Stimulated activated CD8-positive, alpha-beta memory T cell treated with anti-CD3 and anti-CD28 coated beads, Interleukin-15, amount 100 ng/mL, for 4 hours (primary cell): ENCODE data around the gene ATP1A1.

Source experiments
- DNase-seq, 2 donors: peaks; one replicate each; pipeline ENCODE4 v3.0.0-alpha.2; 2020; ENCODE audit warnings: low read depth in 2 of 2

ATP1A1 gene

DNA sequence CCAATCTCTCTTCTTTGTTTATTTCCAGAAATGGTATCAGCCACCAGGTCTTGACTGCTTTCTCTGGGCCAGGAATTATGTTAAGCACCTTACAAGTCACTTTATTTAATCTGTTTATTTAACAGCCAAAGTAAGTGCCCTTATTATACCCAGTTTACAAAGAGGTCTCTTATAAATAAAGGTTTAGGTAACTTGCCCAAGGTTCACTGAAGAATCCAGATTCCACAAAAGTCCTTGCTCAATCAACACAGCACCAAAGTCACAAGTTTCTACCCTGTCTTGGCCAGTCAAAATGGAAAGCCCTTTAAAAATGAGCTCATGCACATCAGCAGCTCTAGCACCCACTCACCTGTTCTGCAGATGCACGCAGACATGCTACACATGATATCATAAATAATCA lies 28.0 kb upstream of the ATP1A1 start:
- DNase-seq, result no peak

- no peak for DNase-seq
Measured at GRCh38 chr1:116345843-116346242, 27.2 kb upstream of the ATP1A1 start.

GRCh38 chr1:116346943-116347673 lies 25.9 kb upstream of the ATP1A1 start:
- DNase-seq, result no peak

DNA sequence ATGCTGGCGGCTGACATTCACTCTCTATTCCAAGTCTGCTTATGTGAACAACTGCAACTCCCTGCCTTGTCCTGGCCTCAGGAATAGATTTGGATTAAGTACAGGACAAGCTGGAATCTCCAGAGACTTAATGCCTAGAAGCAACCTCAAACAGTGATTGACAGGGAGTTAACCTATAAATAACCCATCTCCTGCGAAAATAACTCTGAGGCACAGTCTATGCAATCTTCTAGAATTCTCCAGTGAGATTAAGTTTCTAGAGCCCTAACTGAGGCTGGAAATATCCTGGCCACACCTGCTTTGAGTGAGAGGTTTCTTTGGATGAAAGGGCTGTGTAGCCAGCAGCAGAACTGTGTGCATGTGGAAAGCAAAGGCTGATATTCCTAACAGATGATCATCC lies 25.3 kb upstream of the ATP1A1 start:
- no peak for DNase-seq

GRCh38 chr1:116350097-116350645 lies 22.9 kb upstream of the ATP1A1 start:
- no peak for DNase-seq

GRCh38 chr1:116351914-116352313 lies 21.1 kb upstream of the ATP1A1 start:
- DNase-seq, result no peak

DNA sequence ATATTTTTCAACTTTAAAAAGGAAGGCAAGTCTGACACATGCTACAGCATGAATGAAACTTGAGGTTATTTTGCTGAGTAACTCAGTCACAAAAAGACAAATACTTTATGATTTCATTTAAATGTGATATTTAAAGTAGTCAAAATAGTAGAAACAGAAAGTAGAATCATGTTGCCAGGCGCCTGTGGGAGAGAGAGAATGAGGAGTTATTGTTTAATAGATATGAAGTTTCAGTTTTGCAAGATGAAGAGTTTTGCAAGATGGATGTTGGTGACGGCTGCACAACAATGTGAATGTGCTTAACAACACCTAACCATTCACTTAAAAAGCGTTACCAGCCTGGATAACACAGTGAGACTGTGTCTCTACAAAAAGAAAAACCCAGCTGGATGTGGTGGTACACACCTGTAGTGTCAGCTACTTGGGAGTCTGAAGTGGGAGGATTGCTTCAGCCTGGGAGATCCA lies 20.7 kb upstream of the ATP1A1 start:
- no peak for DNase-seq

- DNase-seq, result no peak
Measured at GRCh38 chr1:116353155-116353554, 19.9 kb upstream of the ATP1A1 start.

DNA sequence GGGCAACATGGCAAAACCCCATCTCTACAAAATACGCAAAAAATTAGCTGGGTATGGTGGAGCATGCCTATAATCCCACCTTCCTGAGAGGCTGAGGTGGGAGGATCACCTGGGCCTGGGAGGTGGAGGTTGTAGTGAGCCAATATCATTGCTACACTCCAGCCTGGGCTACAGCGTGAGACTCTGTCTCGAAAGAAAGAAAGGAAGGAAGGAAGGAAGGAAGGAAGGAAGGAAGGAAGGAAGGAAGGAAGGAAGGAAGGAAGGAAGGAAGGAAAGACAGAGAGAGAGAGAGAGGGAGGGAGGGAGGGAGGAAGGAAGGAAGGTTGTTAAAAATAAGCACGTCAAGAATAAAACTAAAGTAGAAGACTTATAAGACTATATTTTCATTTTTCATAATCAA lies 17.0 kb upstream of the ATP1A1 start:
- no peak for DNase-seq

DNA sequence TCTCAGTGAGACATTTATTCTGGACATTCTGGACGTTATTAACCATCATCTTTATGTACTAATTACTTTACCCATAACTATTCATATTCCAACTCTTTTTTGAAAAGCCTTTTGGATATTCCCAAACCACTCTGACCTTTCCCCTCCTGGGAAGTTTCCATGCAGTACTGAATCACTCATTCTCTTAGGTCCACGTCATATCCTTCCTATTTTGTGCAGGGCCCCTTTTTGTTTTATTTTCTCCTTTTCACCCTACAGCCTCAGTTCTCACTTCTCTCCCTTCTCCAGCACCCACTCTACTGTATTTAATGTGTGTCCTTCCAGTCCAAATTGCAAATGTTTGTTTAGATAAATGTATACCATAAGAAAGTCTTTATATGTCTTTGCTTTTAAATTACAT lies 16.4 kb upstream of the ATP1A1 start:
- DNase-seq, result no peak

DNA sequence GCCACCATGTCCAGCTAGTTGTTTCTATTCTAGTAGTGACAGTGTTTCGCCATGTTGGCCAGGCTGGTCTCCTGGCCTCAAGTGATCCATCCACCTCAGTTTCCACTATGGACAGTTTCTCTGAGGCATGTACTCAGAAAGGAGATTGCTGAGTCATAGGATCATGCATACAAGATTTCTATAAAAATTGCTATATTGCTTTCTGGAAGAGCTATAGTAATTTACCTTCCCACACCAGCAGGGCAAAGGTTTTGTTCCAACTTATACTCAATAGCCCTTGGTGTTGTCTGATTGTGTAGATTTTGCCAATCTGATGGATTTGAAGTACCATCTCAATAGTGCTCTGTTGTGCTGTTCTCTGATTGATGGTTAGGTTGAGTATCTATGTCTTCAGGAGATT lies 15.6 kb upstream of the ATP1A1 start:
- no peak for DNase-seq

DNA sequence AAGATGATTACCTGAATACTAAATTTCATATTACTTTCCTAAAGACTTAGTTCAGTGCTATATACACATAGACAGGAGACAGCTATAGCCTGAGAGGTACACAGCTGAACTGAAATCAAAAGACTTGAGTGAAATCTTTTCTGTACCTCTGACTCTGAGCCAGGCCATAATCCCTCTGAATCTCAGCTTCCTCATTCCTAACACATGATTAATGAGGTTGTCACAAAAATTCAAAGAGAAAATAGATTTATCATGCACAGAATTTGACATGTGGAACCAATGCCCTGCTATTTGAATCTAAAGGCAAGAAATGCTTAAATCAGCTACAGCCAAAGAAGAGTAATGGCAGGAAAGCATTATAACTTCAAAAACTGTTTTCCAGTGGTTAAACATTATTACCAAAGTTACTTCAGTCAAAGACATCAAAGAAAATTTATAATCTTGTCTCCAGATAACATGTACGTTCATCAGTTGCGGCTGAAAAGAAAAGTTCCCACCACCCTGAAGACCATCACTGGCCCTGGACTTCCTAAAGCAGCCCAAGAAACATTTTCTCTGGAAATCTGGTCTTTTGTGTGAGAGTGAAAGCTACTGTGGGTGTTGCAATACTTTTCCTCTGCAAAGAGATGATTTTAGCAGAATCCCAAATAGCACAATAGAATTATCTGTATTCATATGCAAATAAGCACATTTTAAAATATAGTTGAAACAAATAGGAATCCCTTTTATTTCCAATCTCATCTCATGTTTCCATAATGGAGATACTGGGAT lies 13.8 kb upstream of the ATP1A1 start:
- no peak for DNase-seq

GRCh38 chr1:116359871-116360270 lies 13.2 kb upstream of the ATP1A1 start:
- no peak for DNase-seq

DNA sequence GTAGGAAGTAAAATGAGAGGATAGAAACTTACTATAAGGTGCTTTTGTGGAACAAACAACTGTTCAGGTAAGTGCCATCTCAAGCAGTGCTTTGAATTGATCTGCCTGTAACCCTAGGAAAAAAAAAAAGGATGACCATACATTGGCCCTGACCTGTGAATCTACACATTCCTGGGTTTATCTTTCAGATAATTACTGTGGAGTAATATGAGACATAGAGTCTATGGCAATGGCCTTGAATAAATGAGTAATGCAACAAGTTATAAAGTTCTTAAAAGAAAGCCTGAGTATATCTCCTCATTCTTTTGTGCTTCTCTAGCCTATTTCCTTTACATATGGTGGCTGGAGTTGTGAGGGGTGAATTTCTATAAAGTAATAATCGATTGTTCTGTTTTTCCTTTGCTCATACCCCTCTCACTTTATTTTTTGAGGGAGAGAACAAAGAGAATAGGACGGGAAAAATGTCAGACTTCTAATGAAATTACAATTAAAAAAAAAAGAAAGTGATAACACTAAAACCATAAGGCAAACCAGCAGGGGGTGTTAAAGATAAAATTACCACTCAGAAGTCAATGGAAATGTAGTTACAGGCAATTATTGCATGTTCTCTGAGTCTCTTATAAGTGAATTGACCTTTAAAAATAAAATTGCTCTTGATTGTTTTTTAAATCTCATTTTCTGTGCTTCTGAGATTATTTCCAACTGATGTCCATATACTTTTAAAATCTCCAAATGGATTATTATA lies 12.4 kb upstream of the ATP1A1 start:
- no peak for DNase-seq

- no peak for DNase-seq
Measured at GRCh38 chr1:116361648-116362047, 11.4 kb upstream of the ATP1A1 start.

DNA sequence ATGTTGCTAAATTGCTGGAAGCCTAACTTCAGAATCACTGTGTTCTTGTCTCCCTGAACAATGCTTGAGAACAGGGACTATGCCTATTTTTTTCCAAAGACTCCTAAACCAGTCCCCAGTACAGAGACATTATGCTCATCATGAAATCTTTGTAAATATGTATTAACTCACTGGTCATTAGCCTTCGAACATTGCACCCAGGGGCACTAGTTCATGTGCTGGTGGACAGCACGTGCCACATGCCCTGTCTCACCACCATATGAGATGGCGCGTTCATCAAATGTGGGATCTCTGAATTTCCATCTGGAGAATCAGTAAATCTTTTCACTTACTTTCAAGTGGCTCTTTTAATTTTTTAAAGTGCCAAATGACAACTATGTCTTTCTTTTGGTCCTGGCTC lies 11.0 kb upstream of the ATP1A1 start:
- no peak for DNase-seq

- DNase-seq, result no peak
Measured at GRCh38 chr1:116365353-116365780, 7.7 kb upstream of the ATP1A1 start.

DNA sequence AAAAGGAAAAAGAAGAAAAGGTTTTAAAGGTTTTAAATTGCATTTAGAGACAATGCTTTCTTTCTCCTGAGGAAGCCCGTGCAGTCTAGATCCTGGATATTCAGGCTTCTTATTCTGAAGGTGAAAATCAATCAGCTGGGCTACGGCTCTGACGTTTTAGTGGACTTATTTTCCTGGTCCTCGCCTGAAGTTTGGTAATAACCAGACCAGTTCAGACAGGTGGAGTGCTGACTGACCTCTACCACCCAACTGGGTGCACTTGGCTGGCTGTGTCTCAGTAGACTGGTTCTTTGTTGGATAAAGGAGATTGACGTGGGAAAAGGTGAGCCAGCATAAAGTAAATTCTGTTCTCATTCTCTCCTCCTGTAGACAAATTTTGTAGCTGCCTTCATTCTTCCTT lies 7.2 kb upstream of the ATP1A1 start:
- no peak for DNase-seq

DNA sequence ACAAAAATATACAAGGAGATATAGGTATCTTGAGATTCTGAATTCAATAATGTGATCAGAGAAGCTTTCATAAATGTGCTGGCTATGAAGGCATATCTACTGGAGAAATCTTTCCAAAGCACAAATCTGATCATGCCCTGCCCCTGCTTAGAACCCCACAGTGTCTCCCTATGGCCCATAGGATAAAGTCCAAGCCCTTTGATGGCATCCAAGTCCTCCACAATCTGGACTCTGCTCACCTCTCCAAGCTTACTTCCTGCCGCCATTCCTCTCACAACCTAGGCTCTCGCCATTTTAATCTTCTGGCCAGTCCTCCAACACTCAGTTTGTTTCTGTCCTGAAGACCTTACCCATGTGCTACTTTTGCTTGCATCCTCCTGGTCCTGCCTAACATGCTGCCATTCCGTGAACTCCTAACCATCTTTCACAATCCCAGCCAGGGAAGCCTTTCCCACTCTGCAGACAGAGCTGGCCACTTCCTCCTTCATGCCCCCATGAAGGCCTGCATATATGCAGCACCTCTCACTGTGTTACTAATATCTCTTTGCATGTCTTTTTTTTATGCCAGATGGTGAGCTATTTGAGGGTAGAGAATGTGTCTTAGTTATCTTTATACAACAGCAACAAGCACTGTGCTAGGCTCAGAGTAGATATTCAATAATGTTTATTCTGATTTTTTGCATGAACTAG lies 5.6 kb upstream of the ATP1A1 start:
- DNase-seq, result no peak

- DNase-seq, result no peak
Measured at GRCh38 chr1:116368241-116368640, 4.8 kb upstream of the ATP1A1 start.

- no peak for DNase-seq
Measured at GRCh38 chr1:116370181-116370580, 2.9 kb upstream of the ATP1A1 start.

DNA sequence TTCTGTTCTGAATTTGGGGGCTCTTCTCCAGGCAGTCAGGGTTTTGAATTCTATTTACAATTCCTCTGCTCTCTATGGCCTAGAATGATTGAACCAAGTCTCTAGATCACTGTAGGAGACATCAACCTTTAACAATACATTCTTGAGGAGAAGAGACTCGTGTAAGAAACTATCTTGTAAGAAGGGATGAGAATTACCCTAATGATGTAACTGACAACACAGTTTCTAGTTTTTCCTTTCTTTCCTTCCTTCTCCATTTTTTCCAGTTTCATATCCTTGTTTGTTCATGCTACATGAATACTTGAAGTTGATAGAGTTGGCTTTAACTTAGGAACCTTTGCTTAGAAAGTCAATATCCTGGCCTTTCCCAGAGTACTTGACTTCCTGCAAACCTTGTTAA lies 1.3 kb upstream of the ATP1A1 start:
- no peak for DNase-seq
